NCI-H2171 (cell line): ENCODE measurements around the gene HTR3E.
"Not testable (repeated sequence)": the region's sequence is repeated elsewhere in the genome, so short reads cannot be mapped to it uniquely, and the experiment has no call there.

Experiments
- DNase-seq: peaks from one replicate; lab custom pipeline; 2025; lab: John Stamatoyannopoulos, UW

The HTR3E gene, protein sequence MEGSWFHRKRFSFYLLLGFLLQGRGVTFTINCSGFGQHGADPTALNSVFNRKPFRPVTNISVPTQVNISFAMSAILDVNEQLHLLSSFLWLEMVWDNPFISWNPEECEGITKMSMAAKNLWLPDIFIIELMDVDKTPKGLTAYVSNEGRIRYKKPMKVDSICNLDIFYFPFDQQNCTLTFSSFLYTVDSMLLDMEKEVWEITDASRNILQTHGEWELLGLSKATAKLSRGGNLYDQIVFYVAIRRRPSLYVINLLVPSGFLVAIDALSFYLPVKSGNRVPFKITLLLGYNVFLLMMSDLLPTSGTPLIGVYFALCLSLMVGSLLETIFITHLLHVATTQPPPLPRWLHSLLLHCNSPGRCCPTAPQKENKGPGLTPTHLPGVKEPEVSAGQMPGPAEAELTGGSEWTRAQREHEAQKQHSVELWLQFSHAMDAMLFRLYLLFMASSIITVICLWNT

GRCh38 chr3:184096811-184097383 is at the start of gene HTR3E:
TSS of gene HTR3E (plus strand) at chr3:184097064. CDS start at chr3:184097530, 466 bp downstream.
- no peak for DNase-seq

GRCh38 chr3:184050217-184050847 is 46.5 kb upstream of the HTR3E start:
- DNase-seq: no peak

- DNase-seq: no peak
Observed at GRCh38 chr3:184052767-184053166, 44.1 kb upstream of the HTR3E start, which contains the start of gene HTR3C. TSS of gene HTR3C (plus strand) at chr3:184053047. CDS start at chr3:184053081, 34 bp downstream.

DNA sequence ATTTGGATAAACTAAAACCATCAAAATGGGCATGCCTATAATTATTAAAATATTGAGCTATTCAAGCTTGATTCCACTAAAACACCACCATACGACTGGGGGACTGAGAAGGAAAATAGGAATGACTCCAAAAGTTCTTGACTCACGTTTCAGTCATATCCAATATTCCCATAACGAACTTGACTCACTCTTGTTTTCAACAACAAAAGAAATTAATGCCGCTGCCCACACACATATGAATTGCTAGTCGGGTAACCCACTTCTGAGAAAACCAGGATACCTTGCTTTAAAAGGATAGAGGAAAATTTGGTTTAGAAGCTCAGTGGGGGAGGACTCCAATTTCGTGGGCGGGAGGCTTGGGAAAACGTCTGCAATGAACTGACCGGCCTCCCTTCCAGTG is 38.8 kb upstream of the HTR3E start:
- DNase-seq: no peak

- DNase-seq: no peak
Observed at GRCh38 chr3:184059424-184059823, 37.4 kb upstream of the HTR3E start.

DNA sequence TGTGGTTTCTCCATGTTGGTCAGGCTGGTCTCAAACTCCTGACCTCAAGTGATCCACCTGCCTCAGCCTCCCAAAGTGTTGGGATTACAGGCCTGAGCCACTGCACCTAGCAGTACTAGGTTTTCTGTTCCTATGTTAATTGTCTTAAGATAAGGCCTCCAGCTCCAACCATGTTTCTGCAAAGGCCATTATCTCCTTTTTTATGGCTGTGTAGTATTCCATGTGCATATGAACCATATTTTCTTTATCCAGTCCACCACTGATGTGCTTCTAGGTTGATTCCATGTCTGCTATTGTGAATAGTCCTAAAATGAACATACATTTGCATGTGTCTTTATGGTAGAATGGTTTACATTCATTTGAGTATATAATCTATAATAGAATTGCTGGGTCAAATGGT is 34.2 kb upstream of the HTR3E start:
- DNase-seq: no peak

- no peak for DNase-seq
Observed at GRCh38 chr3:184066211-184066610, 30.7 kb upstream of the HTR3E start.

GRCh38 chr3:184067573-184068055 is 29.2 kb upstream of the HTR3E start:
- no peak for DNase-seq

- no peak for DNase-seq
Observed at GRCh38 chr3:184068344-184068743, 28.5 kb upstream of the HTR3E start.

DNA sequence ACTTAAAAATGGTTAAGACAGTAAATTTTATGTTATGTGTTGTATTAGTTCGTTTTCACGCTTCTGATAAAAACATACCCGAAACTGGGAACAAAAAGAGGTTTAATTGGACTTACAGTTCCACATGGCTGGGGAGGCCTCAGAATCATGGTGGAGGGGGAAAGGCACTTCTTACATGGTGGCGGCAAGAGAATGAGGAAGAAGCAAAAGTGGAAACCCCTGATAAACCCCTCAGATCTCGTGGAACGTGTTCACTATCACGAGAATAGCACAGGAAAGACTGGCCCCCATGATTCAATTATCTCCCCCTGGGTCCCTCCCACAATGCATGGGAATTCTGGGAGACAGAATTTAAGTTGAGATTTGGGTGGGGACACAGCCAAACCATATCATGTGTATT is 25.7 kb upstream of the HTR3E start:
- not testable (repeated sequence) for DNase-seq

- no peak for DNase-seq
Observed at GRCh38 chr3:184073621-184074020, 23.2 kb upstream of the HTR3E start.

GRCh38 chr3:184075901-184076300 is 21.0 kb upstream of the HTR3E start:
- DNase-seq: no peak

DNA sequence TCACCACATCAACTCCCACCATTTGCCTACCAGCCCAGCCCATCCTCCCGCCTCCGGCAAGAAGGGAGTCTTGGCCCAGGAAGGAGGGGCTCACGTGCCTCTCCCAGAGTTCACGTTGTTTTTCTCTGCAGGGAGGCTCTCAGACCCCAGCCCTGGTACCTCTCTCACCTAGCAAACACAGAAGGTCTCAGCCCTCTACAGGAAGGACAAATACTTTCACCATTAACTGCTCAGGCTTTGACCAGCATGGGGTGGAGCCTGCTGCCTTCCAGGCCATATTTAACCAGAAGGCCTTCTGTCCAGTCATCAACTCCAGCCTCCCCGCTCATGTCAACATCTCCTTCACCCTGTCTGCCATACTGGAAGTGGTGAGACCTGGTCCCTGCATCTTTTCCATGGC is 19.0 kb upstream of the HTR3E start:
- DNase-seq: no peak

GRCh38 chr3:184078851-184079250 is 18.0 kb upstream of the HTR3E start:
- DNase-seq: no peak

DNA sequence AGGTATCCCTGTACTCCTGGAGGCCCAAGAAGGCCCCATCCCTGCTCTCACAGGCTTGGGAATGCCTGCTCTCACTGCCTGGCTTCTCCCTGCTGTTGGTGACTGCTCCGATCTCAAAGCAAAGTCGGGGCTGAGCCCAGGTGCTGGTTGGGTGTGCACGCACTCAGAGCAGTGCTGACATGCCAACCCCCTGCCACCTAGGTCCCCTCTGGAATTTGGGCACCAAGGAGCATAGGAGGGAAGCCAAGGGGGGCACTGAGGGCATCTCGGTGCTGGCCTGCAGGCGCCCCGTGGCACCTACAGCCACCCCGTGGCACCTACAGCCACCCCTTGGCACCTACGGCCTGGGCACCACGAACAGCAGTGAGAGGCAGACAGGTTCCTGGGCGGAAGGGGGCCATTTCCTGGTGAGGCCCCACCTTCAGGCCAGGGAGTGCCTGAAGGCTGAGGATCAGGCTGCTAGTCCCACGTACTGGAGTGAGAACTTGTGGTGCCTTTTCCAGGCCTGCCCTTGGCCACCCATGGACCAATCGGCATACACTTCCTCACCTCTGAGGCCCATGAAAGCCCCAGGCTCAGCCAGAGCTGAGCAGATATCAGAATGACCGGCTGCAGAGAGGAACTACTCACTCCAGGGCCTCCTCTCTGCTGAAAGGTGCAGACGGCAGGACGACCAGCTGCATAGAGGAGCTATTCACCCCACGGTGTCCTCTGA is 15.6 kb upstream of the HTR3E start:
- DNase-seq: no peak

DNA sequence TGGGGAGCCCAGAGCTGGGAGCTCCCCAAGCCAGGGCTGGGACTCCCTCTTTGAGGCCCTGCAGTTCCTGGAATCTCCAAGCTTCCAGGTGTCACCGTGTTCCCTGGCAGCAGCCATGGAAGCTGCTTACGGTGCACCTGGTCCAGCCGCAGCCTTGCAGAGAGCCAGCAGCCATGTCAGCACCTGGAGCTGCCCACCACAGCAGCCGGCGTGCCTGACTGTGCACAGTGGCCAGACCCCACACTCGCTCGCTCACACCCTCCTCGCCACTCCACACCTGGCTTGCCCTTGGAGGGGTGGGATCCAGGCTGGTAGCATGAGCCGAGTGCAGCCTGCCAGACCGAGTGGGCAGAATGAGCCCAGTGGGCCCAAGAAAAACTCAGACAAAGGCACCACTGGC is 14.8 kb upstream of the HTR3E start:
- no peak for DNase-seq

DNA sequence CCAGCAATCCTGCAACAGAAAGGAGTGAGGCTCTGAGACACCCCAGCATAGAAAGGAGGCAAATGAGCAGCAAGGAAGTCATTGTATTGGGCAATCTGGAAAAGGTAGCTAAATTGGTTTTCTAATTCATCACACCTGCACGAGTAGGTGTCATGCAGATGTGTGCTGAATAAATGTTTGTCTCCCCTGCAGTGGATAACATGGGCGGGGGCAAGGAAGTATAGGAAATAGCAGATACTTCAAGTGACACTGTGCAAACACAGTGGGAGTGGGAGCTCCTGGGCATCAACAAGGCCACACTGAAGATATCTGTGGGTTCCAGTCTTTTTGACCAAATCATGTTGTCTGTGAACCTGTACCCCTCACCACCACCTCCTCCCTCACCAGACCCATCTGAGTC is 14.4 kb upstream of the HTR3E start:
- DNase-seq: no peak

DNA sequence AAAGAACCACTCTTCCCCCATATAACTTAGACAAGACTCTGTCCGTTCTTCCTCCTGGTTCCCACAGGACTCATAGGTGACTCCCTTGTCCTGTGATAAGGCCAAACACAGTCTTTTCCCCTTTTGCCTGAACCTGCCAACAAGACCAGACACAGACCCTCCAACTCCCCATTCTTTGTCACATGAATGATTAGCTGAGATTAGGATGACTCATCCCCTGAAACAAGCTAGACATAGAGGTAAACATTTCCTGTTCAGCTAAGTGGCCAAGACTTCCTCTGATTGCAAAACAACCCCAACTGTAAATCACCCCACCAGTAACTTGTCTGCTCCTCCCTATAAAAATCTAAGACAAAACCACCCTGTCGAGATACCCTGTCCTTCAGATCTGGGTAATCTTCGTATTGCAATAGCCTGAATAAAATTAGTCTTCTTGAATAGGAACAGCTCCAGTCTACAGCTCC is 11.4 kb upstream of the HTR3E start:
- no peak for DNase-seq

DNA sequence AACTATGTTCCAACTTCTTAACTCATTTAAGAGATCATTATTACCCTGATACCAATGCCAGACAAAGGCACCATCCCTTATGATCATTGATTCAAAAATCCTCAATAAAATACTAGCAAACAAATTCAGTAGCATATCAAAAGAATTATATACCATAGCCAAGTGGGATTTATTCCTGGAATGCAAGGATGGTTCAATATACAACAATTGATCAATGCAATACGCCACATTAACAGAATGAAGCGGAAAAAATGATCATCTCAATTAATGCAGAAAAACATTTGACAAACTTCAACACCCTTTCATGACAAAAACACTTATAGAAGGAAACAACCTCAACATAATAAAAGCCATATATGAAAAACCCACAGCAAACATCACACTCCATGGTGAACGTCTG is 4.7 kb upstream of the HTR3E start:
- DNase-seq: no peak

DNA sequence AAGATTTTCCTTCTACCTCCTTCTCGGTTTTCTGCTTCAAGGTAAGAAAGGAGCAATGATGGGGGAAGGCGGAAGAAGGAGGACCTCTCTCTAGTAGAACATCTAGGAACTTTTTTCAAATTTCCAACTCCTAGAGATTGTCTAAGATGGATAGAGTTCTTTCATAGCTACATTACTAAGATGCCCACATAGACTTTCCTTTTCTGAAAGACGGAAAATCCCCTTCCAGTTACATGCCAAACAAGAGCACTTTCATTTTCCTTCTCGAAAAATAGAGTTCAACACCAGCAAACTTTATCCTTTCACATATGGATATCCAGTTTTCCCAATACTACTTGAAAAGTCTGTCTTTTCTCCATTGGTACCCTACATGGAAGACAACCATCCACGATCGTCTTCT is 692 bp downstream of the HTR3E start:
- DNase-seq: no peak

GRCh38 chr3:184099806-184100686 is 3.2 kb downstream of the HTR3E start:
- no peak for DNase-seq
